Islet of Langerhans (tissue), 1 donor: ENCODE measurements around the gene EPB41L4A.
"Not testable (repeated sequence)": the region's sequence is repeated elsewhere in the genome, so short reads cannot be mapped to it uniquely, and the experiment has no call there.

Experiments
- FAIRE-seq: peaks from one replicate; lab custom pipeline; 2011; peaks lifted over from hg19 to GRCh38; lab: Jason Lieb, UNC

The EPB41L4A gene

DNA sequence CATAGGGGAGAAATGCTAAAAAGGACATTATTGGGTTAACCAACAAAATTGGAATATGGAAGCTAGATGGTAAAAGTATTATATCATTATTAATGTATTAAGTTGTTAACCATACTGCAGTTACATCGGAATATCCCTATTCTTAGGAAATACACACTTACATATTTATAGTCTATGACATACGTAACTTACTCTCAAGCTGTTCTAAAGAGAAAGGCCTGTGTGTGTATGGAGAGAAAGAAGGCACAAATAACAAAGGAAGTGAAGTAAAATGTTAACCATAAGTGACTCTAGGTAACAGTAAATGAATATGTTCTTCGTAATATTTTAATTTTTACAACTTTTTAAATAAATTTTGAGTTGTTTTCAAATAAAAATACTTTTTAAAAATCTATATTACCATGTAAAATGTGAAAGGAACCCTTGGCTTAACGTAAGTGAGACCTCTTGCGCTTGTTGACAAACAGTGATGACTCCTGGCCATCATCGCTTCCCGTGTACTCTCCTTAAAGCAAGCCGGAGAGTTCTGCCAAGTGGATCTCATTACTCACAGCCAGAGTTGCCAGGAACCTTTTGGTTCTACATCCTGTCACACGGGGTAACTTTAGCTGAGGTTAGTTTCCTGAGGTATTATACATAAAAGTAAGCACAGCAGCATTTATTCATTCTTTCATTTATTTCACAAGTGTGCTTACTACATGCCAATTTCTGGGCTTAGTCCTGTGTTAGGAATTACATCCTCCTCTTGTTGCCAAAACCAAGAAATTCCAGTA is 165.4 kb downstream of the EPB41L4A start:
- FAIRE-seq: no peak

DNA sequence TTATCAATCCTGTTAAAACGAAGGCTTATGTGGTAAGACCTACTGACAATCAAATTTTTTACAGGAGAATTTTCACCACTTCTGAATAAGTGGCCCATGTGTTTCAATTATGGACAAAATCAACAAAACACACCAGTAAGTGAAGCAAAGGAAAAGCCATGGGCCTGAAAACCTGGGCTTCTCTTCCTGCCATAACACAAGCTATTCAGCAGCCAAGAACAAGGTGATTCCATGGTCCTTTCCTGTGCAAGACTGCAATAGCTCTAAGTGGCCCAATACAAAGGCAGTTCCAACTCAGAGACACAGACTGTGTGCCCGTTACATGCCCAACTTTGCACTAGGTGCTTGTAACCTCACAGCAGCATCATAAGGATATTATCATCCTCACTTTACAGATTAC is 168.5 kb downstream of the EPB41L4A start:
- FAIRE-seq: no peak

DNA sequence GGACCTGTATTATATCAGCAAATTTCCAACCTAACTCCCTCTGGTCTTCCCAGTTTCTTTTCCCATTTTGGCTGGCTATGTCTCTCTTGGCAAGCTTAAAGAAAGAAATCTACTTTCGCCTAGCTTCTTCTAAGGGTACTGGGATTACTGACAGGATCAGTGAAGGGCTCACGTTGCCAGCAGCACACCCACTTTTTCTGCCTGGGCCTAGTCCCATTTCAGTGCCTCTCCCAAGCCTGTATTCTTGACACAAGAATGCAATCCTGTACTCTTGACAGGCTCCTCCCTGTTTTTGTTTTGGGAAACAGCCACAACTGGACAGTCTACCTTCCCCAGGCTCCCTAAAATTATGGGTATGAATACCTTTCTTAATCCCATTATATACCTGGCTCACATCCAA is 170.5 kb downstream of the EPB41L4A start:
- FAIRE-seq: no peak

DNA sequence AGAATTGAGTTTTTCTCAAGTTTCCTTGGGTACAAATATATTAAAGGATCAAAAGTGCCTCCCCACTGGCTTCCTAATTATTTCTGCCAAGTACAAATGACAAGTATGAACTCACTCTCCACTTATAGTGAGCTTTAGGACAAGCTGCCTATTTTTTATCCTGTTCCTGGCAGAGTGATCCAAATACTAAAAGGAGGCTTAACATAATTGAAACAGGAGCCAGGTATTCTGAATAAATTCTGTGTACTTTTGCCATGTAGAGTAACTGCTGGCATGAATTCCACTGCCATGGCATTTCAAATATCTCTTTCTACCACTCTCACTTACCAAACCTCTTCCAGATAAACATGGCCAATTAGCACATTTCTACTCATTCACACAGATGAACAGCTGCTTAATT is 171.1 kb downstream of the EPB41L4A start:
- FAIRE-seq: no peak

DNA sequence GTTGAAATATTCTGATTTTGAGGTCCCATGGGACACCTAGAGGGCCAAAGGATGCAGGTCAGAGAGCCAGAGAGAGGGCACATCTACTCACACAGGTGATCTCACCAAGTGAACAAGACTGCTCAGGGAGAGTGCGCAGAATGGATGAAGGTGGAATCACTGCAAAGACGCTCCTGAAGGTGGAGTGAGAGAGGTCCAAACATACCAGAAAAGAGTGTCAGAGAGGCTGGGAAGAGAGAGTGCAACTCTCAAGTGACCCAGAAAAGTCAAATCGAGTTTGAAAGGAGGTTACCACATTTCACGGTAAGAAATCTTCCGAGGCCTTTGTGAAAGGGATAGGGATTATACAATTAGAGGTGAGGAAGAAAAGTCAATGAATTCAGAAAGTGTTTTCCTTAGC is 173.4 kb downstream of the EPB41L4A start:
- no peak for FAIRE-seq

DNA sequence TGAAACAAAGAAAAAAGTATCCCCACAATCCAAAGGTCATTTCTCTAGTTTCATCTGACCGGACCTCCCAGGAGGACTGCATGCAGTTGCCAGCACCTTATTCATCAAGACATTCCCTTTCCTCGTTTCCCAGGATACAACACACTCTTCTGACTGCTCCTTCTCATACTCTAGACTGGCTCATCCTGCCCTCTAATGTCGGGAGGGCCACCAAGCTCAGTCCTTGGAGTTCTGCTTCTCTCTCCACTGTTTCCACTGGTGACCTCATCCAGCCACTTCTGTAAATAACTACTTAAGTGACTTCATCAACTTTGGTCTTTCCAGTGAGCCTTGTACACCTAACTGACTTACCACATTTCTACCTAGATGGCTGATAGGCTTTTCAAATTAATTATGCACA is 179.1 kb downstream of the EPB41L4A start:
- no peak for FAIRE-seq

DNA sequence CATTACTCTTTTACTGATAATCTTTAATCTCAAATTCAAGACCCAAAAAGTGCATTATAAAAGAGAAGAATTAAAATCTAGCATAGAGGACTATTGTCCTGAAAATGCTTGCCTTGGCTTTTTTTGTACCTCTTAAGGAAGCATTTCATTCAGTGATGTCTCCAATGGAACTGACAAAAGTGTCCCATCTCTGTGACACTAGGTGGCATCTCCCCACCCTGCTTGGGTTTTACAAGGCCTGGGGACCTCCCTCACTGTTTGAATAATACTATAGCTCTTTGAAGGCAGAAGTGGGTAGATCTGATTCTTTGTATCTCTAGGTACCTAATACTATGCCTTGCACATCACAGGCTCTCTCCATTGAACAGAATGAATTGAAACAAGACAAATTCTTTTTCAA is 180.6 kb downstream of the EPB41L4A start:
- FAIRE-seq: no peak

DNA sequence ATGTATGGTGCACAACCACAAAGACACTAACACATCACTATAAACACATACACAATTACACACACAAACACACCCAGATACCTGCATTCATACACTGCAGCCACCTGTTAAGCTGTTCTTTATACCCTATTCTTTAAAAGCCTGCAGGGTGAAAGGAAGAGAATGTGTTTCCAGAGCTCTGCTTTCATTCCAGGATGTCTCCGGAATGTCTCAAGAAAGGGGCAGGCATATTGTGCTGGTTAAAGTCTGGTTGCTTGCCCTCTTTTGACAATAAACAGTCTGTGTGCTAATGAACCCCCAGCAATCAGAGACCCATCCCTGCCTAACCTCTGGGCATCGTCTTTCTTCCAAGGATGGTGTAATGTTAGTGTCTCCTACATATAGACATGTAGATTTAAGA is 181.6 kb downstream of the EPB41L4A start:
- no peak for FAIRE-seq

DNA sequence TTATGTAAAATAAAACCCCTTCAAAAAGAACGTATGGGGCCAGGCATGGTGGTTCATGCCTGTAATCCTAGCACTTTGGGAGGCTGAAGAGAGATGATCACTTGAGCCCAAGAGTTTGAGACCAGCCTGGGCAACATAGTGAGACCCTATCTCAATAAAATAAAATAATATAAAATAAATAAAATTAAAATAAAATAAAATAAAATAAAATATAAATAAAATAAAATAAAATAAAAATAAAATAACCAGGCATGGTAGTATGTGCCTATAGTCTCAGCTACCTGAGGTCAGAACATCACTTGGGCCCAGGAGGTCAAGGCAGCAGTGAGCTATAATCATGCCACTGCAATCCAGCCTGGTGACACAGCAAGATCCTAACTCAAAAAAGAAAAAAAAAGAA is 185.1 kb downstream of the EPB41L4A start:
- FAIRE-seq: no peak

DNA sequence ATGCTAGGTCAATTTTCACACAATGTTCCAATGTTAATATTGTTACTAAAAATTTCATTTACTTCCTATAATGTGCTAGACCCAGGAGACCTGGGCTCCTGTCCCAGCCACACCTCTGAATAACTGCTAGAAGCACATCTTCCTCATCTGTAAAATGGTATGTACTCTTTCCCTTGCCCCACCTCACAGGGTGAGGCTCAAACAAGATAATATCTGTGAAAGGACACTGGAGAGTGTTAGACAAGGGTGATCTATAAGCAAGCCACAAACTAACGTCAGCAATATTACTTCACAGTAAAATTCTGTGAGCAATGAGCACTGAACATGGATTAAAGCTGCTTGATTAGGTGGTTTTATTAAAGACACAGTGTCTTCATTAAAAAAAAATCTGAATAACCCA is 186.4 kb downstream of the EPB41L4A start:
- no peak for FAIRE-seq

DNA sequence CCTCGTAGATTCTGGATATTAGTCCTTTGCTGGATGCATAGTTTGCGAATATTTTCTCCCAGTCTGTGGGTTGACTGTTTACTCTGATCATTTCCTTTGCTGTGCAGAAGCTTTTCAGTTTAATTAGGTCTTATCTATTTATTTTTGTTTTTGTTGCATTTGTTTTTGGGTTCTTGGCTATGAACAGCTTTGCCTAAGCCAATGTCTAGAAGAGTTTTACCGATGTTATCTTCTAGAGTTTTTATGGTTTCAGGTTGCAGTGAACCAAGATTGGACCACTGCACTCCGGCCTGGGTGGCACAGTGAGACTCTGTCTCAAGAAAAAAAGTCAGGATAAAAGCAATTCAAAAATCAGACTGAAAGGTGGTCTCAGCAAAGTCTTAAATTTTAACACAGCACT is 188.5 kb downstream of the EPB41L4A start:
- no peak for FAIRE-seq

DNA sequence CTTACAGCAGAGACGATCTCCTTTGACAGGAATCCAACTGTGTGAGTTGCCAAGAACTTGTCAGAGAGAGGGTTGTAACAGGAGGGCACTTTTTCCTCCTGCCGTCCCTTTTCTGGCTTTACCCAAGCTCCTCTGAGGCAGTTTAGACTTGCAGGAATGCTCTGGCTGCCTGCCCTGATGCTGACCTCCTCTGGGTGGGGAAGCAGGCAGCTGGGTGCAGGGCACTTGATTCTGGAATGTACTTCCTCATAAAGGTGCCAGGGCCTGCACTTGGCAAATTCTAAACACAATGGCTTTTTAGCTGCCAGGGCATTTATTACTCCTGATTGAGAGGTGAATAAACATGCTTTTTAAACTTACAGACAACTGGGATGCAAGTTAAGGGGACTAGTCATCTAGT is 190.4 kb downstream of the EPB41L4A start:
- FAIRE-seq: no peak

DNA sequence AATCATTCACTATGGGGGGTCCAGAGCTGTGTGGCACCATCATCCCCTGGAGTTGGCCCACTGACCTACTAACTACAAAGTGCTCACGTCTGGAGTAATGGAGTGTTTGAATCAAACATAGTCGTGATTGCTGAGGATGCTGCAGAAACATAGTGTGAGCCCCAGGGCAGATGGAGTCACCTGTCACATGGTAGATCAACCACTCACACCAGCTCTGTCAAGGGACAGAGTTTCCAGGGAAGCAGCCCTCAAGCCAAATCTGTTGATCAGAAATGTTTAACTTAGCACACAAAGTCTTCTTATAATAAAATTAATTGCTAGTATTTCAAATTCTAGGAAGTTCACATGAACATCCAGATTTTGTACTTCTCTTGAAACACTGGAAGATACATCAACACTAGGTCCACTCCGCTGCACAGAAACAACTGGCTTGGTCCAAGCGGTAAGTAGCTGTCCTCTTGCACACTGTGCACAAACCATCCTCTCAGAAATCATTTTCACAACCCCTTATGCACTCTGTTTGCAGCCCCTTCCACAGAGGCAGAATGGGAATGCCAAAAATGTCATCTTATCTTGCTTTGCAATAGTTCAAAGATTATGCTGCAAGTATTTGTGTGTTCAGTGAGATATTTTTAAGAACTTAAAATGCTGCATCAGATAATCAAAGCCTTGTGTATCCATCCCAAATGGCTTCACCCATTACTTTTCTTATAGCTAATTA is 191.0 kb downstream of the EPB41L4A start:
- FAIRE-seq: no peak

DNA sequence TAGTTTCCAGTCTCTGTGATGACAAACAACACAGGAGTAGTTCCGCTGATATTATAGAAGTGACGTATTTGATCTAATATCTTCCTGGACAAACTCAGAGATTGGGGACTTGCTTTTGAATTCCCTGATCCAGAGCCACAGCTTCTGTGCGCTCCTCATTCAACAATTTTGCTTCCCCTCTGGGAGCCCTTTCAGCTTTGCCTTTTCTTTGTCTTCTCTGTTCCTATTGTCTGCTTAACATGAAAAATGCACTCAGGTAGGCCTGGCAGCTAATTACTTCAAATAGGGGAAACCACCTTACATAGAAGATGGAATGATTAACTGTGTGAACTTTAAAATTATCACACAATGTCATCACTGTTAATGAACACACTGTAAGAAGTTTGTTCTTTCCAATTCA is 192.9 kb downstream of the EPB41L4A start:
- no peak for FAIRE-seq

DNA sequence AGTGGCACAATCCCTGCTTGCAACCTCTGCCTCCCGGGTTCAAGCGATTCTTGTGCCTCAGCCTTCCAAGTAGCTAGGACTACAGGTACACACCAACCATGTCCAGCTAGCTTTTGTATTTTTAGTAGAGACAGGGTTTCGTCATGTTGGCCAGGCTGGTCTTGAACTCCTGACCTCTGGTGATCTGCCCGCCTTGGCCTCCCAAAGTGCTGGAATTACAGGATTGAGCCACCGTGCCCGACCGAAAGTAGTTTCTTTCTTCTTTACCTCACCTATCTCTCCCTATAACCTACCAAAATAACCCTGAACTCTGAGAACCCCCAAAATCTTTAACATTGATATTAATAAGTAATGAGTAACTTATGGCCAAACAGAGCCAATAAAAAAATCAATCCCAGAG is 196.1 kb downstream of the EPB41L4A start:
- FAIRE-seq: not testable (repeated sequence)

DNA sequence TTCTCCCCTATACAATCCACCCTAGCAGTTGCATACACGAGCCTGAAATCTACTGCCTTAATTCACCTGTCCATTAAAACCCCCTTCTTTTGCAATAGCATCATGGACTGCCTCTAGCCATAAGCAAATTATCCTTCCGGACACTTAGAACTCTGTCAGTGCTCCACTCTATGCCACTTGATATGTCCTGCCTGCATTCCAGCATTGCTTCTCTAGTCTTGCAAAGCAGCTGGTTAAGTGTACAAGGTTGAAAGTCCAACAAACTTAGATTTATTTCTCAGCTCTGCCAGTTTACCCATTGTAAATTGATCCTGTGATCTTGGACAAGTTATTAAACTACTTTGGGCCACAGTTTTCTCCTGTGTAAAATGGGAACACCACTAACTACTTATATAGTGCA is 197.9 kb downstream of the EPB41L4A start:
- FAIRE-seq: no peak

DNA sequence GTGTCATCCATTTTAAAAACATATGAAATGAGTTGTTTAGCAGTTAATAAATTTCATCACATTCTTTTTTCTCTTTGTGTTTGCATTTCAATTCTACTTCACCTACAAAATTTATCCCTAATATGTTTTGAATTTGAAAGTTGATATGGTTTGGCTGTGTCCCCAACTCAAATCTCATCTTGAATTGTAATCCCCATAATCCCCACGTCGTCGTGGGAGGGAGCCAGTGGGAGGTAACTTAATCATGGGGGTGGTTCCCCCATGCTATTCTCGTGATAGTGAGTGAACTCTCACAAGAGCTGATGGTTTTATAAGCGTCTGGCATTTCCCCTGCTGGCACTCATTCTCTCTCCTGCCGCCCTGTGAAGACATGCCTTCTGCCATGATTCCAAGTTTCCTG is 200.1 kb downstream of the EPB41L4A start:
- FAIRE-seq: no peak

DNA sequence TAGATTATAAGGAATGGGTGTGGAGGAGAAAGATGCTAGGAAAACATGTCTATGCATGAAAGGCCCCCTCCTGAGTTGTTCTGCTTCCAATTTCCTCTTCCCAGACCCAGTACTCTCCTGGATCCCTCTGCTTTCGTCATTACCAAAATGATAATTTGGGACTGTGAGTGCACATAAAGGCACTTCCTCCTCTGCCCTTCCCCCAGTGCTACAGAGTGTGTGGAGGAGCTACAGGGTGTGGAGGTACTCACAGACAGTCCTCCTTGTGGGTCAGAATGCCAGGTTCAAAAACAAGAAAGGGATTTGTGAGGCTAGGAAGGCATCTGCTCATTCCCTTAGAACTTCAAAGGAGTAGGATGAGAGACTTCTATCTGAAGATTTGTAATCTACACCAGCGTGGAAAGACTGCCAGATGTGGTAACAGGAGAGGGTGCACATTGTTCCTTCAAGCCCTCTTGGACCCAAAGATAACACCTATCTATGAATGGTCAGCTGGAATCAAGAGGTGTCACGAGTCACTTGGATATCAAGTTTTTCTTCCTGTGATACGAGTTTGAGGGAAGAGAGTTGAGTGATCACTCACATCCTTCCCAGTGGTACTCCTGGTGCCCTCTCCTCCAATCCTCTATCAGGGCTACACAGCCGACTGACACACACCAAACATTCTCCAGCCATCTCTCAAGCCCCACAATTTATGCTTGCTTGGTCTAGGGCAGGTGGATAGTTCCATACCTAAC is 201.1 kb downstream of the EPB41L4A start:
- no peak for FAIRE-seq

DNA sequence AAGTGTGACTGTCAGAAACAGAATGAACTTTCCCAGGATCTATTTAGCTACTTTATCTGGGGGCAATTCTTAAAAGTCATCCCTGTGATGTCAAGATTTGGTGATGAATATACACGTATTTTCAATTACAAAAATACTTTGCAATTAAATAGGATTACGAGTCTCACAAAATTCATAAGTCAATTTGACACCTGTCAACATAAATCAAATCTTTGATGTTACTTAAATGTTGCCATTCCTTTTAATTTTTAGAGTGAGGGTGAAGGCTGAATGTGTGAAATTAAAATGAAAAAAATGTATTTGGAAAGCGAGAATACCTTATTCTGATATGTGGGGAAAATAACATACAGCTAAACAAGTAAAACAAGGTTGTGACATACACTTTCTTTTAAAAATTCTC is 202.9 kb downstream of the EPB41L4A start:
- no peak for FAIRE-seq

DNA sequence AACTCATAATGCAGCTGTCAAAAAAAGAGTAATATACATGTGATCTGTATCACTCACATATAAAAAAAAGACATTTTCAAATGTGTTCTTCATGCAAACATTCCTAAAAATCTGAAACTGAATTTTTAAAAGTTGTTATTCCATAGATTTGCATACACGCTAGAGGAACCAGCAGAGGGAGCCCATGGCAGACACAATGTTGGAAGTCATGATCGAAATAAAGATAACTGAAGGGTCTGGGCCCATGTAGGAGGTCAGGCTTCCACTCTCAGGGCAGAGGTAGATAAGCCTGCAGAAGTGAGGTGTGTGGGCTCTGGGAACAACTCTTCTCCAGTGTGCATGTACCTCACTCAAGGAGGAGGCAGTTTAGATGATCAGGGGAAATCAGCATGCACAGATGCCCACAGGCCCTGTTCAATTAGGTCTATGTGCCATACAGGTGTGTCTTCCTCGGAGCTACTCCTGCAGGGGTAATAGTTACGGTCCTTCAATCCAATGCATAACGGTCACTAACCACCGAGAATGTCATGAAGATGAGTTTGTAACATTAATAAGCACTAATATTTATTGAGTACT is 208.6 kb downstream of the EPB41L4A start:
- FAIRE-seq: peak; percentile 89

DNA sequence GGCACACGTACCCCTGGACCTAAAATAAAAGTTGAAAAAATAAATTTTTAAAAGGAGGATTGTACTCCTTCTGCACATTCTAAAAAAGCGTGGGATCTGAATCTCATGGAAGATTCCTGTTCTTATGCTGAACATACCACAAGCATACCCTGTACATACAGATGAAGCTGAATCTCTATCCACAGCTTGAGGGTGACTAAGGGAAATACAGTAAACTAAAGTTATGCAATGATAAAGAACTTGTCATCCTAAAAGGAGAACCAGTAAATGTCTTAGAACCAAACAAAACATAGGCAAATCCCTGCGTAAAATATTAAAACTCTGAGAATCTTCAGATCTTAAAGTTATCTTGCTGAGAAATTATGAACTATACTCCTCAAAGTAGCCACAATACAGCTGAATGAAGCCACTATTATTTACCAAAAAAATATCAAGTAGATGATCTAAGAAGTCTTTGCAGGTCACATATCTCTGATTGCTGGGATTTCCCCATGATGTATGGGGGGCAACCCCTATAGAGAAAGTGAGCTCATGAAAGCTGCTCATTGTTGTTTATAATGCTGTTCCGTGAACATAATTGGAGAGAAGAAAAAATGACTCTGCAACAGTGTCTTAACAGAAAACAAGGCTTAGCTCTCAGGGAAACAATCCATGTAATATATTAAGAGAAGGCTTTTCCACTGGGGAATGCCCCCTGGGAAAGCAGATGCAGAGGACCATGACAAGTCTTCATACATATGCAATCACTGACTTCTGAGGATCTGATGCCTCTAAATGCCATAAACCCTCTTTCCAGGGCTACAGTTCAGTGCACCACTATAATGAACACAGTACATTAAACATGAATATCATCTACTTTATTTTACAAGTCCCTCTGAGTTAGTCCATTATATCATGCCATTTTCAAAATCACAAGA is 210.1 kb downstream of the EPB41L4A start:
- FAIRE-seq: no peak

DNA sequence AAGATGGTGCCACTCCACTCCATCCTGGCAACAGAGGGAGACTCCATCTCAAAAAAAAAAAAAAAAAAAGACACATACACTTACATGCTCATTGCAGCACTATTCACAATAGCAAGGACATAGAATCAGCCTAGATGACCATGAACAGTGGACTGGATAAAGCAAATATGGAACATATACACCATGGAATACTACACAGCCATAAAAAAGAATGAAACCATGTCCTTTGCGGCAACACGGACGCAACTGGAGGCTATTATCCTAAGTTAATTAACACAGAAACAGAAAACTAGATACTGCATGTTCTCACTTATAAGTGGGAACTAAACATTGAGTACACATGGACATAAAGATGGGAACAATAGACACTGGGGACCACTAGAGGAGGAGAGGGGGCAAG is 210.9 kb downstream of the EPB41L4A start:
- FAIRE-seq: not testable (repeated sequence)
